Lung (tissue), 12 donors: ENCODE data around the gene MLEC. TPM values are rescaled to one million over a fixed set of nuclear protein-coding genes. Genes with fewer than 3 reads are reported as not detected.
A peak's percentile ranks its signal among the peaks of the same experiment; 100 is the strongest.

Source experiments
- ATAC-seq: fragments of 200-7000 bp; cut with Tn5 transposase; one replicate; pipeline ENCODE4 v1.9.1; 2020; ENCODE audit warnings: moderate number of reproducible peaks; ENCODE audit not compliant: insufficient read depth, low FRiP score
- DNase-seq, 3 donors: peaks; one replicate each; pipeline ENCODE4 v3.0.0-alpha.2; 2013 to 2017
- H3K27ac ChIP-seq, 2 donors: one replicate each; pipeline ENCODE4 v1.5.1; 2013; ENCODE audit warnings: mild to moderate bottlenecking in 2 of 2, moderate library complexity in 2 of 2, control low read depth in 1 of 2, inconsistent platforms in 1 of 2, low read depth in 1 of 2, low read length in 1 of 2
- H3K27me3 ChIP-seq, 3 donors: one replicate each; pipeline ENCODE4 v1.5.1; 2013; ENCODE audit warnings: low read length in 2 of 3; ENCODE audit not compliant: control insufficient read depth in 3 of 3, insufficient read depth in 3 of 3
- H3K36me3 ChIP-seq, 4 donors: one replicate each; pipeline ENCODE4 v1.5.1; 2013; ENCODE audit warnings: low read length in 4 of 4, mild to moderate bottlenecking in 1 of 4, moderate library complexity in 1 of 4; ENCODE audit not compliant: control insufficient read depth in 4 of 4, insufficient read depth in 4 of 4
- H3K4me1 ChIP-seq, 5 donors: one replicate each; pipeline ENCODE4 v1.5.1; 2013; ENCODE audit warnings: low read length in 5 of 5, mild to moderate bottlenecking in 2 of 5, moderate library complexity in 1 of 5; ENCODE audit not compliant: control insufficient read depth in 5 of 5, insufficient read depth in 5 of 5
- H3K4me3 ChIP-seq: one replicate; pipeline ENCODE4 v1.5.1; 2013; ENCODE audit warnings: mild to moderate bottlenecking, control low read depth, moderate library complexity
- H3K9ac ChIP-seq, 2 donors: one replicate each; pipeline ENCODE4 v1.5.1; 2013; ENCODE audit warnings: low read length in 2 of 2, control low read depth in 1 of 2; ENCODE audit not compliant: insufficient read depth in 1 of 2
- H3K9me3 ChIP-seq, 4 donors: one replicate each; pipeline ENCODE4 v1.5.1; 2013; ENCODE audit warnings: low read length in 3 of 4, mild to moderate bottlenecking in 1 of 4, moderate library complexity in 1 of 4; ENCODE audit not compliant: control insufficient read depth in 4 of 4, insufficient read depth in 3 of 4
- WGBS, 2 donors: extraction: QIAGEN DNeasy Blood & Tissue Kit; methylation state at CpG; one replicate each; pipeline ENCODE4 v1.1.7; 2013; 5-methylcytosine and 5-hydroxymethylcytosine counted together
- polyA plus RNA-seq, 2 donors: library from polyadenylated mRNA; stranded (reverse); fragments of 200-250 nt; gene quantifications; one replicate each; pipeline ENCODE4 v1.2.1, GENCODE V29; 2013
- total RNA-seq, 2 donors: library from RNA; depleted of rRNA in 1 of 2; stranded (reverse); fragments of >200 nt in 1 of 2; gene quantifications; one replicate each; pipeline ENCODE4 v1.2.1, GENCODE V29; 2014 to 2021
- TF ChIP-seq, protein P1 (sequence below): IDR thresholded peaks from 2 replicates; pipeline ENCODE4 v1.5.1; 2012; ENCODE audit warnings: mild to moderate bottlenecking; ENCODE audit errors: control extremely low read depth, extremely low read depth
- donor health status: control.
- donor health status: control.
- donor health status: Bipolar disorder and iron deficiency.
- donor health status: healthy.
- donor health status: DM: yes; HTN: yes; CAD: no.

MLEC gene
- total and polyA plus RNA-seq, 4 donors, result 34.1 to 161 (median 53.7) TPM

GRCh38 chr12:120702637-120703036 lies 15.7 kb downstream of the MLEC start:
- peaks cover 10 to 31% (median 25%) of the 10 kb centered on the region in 4 donors for H3K36me3 ChIP-seq
- 94% methylated on average over 1 of the region's 1 CpG for WGBS, 2 donors
- H3K27ac ChIP-seq, result no peak overlapping the region
- no peak overlapping the region for H3K9ac ChIP-seq
- H3K4me3 ChIP-seq, result no peak overlapping the region
- H3K9me3 ChIP-seq, result no peaks in the 10 kb centered on the region
- ATAC-seq, result no peak
- DNase-seq, result no peak
- no peaks in the 10 kb centered on the region for H3K27me3 ChIP-seq
- peaks cover 0 to 19% (median 0%) of the 10 kb centered on the region in 5 donors for H3K4me1 ChIP-seq
- TF ChIP-seq, protein P1, sequence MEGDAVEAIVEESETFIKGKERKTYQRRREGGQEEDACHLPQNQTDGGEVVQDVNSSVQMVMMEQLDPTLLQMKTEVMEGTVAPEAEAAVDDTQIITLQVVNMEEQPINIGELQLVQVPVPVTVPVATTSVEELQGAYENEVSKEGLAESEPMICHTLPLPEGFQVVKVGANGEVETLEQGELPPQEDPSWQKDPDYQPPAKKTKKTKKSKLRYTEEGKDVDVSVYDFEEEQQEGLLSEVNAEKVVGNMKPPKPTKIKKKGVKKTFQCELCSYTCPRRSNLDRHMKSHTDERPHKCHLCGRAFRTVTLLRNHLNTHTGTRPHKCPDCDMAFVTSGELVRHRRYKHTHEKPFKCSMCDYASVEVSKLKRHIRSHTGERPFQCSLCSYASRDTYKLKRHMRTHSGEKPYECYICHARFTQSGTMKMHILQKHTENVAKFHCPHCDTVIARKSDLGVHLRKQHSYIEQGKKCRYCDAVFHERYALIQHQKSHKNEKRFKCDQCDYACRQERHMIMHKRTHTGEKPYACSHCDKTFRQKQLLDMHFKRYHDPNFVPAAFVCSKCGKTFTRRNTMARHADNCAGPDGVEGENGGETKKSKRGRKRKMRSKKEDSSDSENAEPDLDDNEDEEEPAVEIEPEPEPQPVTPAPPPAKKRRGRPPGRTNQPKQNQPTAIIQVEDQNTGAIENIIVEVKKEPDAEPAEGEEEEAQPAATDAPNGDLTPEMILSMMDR, result no peak

DNA sequence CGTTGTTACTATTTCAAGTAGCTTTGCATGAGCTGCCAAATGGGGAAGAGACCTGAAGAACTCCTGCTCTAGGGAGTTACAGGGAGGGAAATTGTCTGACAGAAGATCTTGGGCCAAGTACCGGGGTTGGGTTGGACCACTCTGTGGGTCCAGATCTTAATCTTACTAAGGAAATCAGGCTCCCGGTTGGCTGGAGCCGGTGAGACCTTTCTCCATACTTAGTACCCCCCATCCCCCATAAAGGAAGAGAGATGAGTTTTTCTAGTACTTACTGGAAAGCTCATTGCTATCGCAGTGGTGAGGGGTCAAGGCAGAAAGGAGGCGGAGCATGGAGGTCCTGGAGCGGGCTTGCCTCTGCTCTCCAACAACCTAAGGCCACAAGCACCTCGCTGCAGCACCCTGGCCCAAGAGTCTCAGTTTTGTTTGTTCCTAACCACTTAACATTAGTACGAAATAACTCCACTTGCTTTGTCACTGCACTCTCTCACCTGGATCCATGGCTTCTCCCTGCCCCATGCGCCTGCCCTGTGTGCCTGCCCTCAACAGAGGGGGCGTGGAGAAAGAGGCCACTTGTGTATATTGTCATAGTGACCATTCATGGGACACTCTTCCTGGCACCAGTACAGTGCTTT lies 16.5 kb downstream of the MLEC start:
- no peaks in the 10 kb centered on the region for H3K9me3 ChIP-seq
- peak overlapping the region in 1 of 2 donors; percentile 43 for H3K27ac ChIP-seq
- H3K36me3 ChIP-seq, result peaks cover 10 to 24% (median 21%) of the 10 kb centered on the region in 4 donors
- TF ChIP-seq, protein P1, result no peak
- H3K4me3 ChIP-seq, result no peak overlapping the region
- H3K27me3 ChIP-seq, result no peaks in the 10 kb centered on the region
- peaks cover 0 to 19% (median 0%) of the 10 kb centered on the region in 5 donors for H3K4me1 ChIP-seq
- 62 to 77% methylated on average over 11 of the region's 11 CpGs for WGBS, 2 donors
- no peak overlapping the region for H3K9ac ChIP-seq
- ATAC-seq (peak; percentile 51), DNase-seq (peak in 1 of 3 donors; percentile 21)

- ATAC-seq, result no peak
Measured at GRCh38 chr12:120705618-120706017, 18.7 kb downstream of the MLEC start.

More at GRCh38 chr12:120705618-120706017, 18.7 kb downstream of the MLEC start:
- no peak for DNase-seq
- Histone ChIP-seq H3K9me3 (peaks cover 0 to 3% (median 0%) of the 10 kb centered on the region in 4 donors), H3K36me3 (peaks cover 3 to 16% (median 12%) of the 10 kb centered on the region in 4 donors), H3K27ac (no peak overlapping the region), H3K9ac (no peak overlapping the region), H3K4me1 (peaks cover 0 to 14% (median 4%) of the 10 kb centered on the region in 5 donors), H3K27me3 (no peaks in the 10 kb centered on the region), H3K4me3 (no peak overlapping the region)
- WGBS, 2 donors, result 79 to 89% methylated on average over 1 of the region's 1 CpG
- TF ChIP-seq, protein P1, result no peak
